ENCODE measurements around the gene ARHGEF4. TPM values are rescaled to one million over a fixed set of nuclear protein-coding genes. Genes with fewer than 3 reads are reported as not detected.

Gene ARHGEF4
- total RNA-seq, 4 donors from 2014 or later, result 52.8 to 82.4 (median 73.3) TPM

DNA sequence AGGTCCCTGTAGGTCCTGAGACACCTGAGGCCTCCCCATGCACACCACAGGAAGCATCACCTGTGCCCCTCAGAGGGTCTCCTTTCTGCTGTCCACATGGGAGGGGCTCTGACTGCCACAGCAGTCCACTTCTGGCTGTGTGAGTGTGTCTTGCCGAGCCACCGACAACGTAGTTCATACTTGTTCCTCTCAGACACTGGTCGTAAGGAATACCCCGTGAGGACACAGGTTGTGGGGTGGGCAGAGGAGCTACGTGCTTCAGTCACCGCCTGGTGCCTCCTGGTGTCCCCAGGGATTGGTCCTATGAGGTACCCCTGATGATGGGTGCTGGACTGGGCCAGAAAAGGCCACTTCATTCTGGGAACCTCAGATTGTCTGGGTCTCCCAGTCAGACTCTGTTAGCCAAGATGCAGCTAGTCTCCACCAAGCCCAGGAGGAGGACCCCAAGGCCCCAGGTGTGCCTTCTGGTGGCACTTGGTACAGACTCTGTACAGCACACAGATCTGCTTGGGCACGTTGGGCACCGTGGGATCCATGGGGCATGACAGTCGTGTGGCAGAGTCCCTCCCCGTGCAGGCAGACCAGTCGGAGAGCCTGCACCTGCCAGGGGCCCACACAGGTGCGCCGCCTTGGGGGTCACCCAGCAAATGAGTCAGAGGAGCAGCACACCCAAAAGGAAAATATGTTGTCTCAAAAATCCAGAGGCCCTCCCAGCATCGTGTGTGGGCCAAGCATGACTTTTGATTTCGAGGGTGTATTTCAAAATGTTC, 2.5 kb downstream of the ARHGEF4 start:
- intact Hi-C loops (cut with DNase I), result no loop called here
- Histone ChIP-seq H3K4me1 (peaks cover 0 to 67% (median 8%) of the 10 kb centered on the region in 3 donors), H3K4me3 (no peak overlapping the region), H3K27ac (no peak overlapping the region), H3K36me3 (no peaks in the 10 kb centered on the region), H3K27me3 (peaks cover 0 to 47% (median 0%) of the 10 kb centered on the region in 4 donors), H3K9me3 (no peaks in the 10 kb centered on the region)
- no peak for DNase-seq
- TF ChIP-seq, protein P1, sequence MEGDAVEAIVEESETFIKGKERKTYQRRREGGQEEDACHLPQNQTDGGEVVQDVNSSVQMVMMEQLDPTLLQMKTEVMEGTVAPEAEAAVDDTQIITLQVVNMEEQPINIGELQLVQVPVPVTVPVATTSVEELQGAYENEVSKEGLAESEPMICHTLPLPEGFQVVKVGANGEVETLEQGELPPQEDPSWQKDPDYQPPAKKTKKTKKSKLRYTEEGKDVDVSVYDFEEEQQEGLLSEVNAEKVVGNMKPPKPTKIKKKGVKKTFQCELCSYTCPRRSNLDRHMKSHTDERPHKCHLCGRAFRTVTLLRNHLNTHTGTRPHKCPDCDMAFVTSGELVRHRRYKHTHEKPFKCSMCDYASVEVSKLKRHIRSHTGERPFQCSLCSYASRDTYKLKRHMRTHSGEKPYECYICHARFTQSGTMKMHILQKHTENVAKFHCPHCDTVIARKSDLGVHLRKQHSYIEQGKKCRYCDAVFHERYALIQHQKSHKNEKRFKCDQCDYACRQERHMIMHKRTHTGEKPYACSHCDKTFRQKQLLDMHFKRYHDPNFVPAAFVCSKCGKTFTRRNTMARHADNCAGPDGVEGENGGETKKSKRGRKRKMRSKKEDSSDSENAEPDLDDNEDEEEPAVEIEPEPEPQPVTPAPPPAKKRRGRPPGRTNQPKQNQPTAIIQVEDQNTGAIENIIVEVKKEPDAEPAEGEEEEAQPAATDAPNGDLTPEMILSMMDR (IDR thresholded peaks at IDR 0.05), result no peak
- no peak for TF ChIP-seq POLR2A (IDR thresholded peaks at IDR 0.05)
- 28 to 60% methylated on average over 2 to 14 of the region's 16 CpGs for WGBS, 2 donors

DNA sequence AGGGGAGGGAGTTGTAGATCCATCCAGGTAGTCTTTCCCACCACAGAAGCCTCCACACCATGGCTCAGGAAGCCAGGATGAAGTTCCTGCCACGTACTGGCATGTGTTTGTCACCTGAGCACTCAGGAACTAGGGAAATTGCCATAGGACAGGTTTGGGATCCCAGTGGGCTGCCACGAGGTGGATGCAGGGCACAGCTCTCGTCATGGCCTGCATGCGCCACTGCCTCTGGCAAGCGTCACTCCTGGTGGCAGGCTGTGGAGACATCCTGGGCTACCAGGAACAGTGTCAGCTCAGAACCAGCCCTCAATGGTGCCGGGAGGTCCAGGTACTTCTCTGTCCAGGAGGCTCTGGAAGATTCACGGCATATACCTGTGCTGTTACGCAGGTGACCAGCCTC, 3.8 kb downstream of the ARHGEF4 start:
- Histone ChIP-seq H3K9me3 (no peaks in the 10 kb centered on the region), H3K4me1 (peaks cover 0 to 54% (median 8%) of the 10 kb centered on the region in 3 donors), H3K27ac (no peak overlapping the region), H3K27me3 (peaks cover 0 to 40% (median 0%) of the 10 kb centered on the region in 4 donors), H3K36me3 (no peaks in the 10 kb centered on the region), H3K4me3 (no peak overlapping the region)
- WGBS, 2 donors, result 86 to 96% methylated on average over 3 to 4 of the region's 8 CpGs
- intact Hi-C loops (cut with DNase I), result no loop called here
- no peak for DNase-seq
- no peak for TF ChIP-seq POLR2A (IDR thresholded peaks at IDR 0.05)
- TF ChIP-seq, protein P1 (IDR thresholded peaks at IDR 0.05), result no peak

DNA sequence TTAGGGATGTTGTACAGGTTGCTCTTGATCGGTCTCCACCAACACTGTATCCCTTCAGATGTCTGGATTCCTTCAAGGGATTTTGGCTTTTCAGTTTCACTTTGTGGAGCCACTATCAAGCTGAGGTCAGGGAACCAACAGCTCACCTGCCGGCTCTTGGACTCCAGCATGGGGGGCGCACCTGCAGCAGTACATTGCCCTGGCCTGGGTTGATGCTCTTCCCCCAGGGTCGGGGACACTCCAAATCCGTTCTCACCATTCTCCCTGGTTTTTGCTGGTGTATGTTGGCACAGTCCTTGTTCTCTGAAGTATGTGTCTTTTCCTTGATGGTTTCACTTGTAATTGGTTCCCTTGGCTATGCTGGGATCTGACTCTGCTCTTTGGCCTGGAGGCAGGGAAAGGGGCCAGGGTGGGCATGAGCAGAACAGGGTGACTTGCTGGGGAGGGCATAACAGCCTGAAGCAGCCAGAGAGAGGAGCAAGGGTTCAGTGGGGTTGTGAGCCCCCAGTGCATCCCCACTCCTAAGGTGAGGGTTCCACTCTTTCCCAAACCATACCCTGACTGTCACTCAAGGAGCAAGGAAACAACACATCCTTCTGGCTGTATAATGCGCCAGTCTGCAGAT, 5.1 kb downstream of the ARHGEF4 start:
- DNase-seq, result no peak
- Histone ChIP-seq H3K36me3 (no peaks in the 10 kb centered on the region), H3K4me3 (no peak overlapping the region), H3K27me3 (peaks cover 0 to 26% (median 0%) of the 10 kb centered on the region in 4 donors), H3K9me3 (no peaks in the 10 kb centered on the region), H3K27ac (no peak overlapping the region), H3K4me1 (peaks cover 0 to 41% (median 3%) of the 10 kb centered on the region in 3 donors)
- WGBS, 2 donors, result 82 to 86% methylated on average over 4 to 5 of the region's 6 CpGs
- intact Hi-C loops (cut with DNase I), result no loop called here
- TF ChIP-seq POLR2A (IDR thresholded peaks at IDR 0.05), result no peak
- TF ChIP-seq, protein P1 (IDR thresholded peaks at IDR 0.05), result no peak

DNA sequence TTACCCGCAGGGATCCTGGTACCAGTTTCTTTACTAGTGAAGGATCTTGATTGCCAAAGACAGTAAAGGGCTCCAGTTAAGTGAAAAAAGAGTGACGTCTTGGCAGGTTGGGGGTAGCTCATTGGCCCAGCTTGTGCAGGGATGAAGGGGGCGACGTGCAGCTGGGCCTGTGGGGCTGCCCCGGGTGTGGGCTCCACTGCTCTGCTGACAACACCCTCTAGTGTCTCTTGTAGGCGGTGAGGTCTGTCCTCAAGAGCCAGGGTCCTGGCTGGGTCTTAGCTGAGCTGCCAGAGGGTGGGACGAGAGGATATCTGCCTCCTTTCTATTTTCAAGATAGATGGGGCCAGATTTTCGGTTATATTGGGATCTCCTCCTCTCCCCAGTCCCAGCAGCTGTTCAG, 6.1 kb downstream of the ARHGEF4 start:
- DNase-seq, result no peak
- intact Hi-C loops (cut with DNase I), result no loop called here
- H3K4me1 ChIP-seq, result peaks cover 0 to 37% (median 0%) of the 10 kb centered on the region in 3 donors
- 71 to 86% methylated on average over 5 to 6 of the region's 8 CpGs for WGBS, 2 donors
- no peak overlapping the region for H3K27ac ChIP-seq
- TF ChIP-seq POLR2A (IDR thresholded peaks at IDR 0.05), result no peak
- TF ChIP-seq, protein P1 (IDR thresholded peaks at IDR 0.05), result no peak
- no peaks in the 10 kb centered on the region for H3K36me3 ChIP-seq
- peaks cover 0 to 17% (median 0%) of the 10 kb centered on the region in 4 donors for H3K27me3 ChIP-seq
- H3K4me3 ChIP-seq, result no peak overlapping the region
- no peaks in the 10 kb centered on the region for H3K9me3 ChIP-seq

DNA sequence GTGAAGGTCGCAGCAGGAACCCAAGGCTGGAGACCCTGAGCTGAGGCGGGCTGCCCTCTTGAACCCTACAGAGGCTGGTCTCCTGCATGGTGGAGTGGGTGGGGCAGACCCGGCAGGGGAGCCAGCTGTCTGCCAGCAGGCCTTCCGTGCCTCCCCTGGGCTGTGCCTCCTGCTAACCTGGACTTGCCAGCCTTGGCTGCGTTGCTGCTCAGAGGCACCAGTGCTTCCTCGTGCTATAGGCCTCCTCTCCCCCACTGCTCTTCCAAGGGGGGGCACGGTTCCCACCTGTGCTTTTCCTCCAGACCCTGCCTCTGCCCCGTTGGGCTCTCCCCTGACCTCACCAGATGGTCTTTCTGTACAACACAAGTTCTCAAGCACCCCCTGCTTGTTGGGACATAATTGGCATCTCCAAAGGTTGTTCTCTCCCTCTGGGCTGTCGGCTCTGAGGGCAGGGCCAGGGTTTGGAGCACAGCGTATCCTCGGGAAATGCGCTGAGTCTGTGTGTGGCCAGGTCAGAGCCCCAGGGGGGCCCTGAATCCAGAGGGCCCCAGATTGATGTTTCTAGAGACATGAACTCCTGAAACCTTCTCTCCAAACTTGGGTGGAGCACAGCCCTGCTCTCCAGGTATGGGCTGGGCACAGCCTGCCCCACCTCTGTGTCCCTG, 6.7 kb downstream of the ARHGEF4 start:
- H3K9me3 ChIP-seq, result no peaks in the 10 kb centered on the region
- 53 to 73% methylated on average over 4 to 5 of the region's 12 CpGs for whole genome bisulfite sequencing, 2 donors
- TF ChIP-seq, protein P1 (IDR thresholded peaks at IDR 0.05), result no peak
- no peak for TF ChIP-seq POLR2A (IDR thresholded peaks at IDR 0.05)
- intact Hi-C loops (cut with DNase I), result no loop called here
- peaks cover 0 to 30% (median 0%) of the 10 kb centered on the region in 3 donors for H3K4me1 ChIP-seq
- H3K27me3 ChIP-seq, result peaks cover 0 to 10% (median 0%) of the 10 kb centered on the region in 4 donors
- H3K36me3 ChIP-seq, result no peaks in the 10 kb centered on the region
- H3K4me3 ChIP-seq, result no peak overlapping the region
- no peak for DNase-seq
- H3K27ac ChIP-seq, result no peak overlapping the region

All from esophagus squamous epithelium (tissue), 5 donors.